Testis (tissue), 3 donors: ENCODE results near the gene TMEM38B. TPM values are rescaled to one million over a fixed set of nuclear protein-coding genes. Genes with fewer than 3 reads are reported as not detected.

ENCODE experiments used
- DNase-seq: peaks from one replicate; pipeline ENCODE4 v3.0.0-alpha.2; 2019
- H3K27ac ChIP-seq, 2 donors: fragments of 200-600 bp; sonication (generic); one replicate each; pipeline ENCODE4 v1.5.1; 2019
- H3K27me3 ChIP-seq: fragments of 200-600 bp; sonication (generic); one replicate; pipeline ENCODE4 v1.5.1; 2019
- H3K36me3 ChIP-seq: fragments of 200-600 bp; sonication (generic); one replicate; pipeline ENCODE4 v1.5.1; 2017; ENCODE audit warnings: low read depth; ENCODE audit errors: missing control alignments
- H3K4me1 ChIP-seq: fragments of 200-600 bp; sonication (generic); one replicate; pipeline ENCODE4 v1.5.1; 2019
- H3K4me3 ChIP-seq, 2 donors: fragments of 200-600 bp; sonication (generic); one replicate each; pipeline ENCODE4 v1.5.1; 2017 to 2019
- H3K9me3 ChIP-seq: fragments of 200-600 bp; sonication (generic); one replicate; pipeline ENCODE4 v1.5.1; 2017
- POLR2A ChIP-seq: fragments of 450-650 bp; IDR thresholded peaks from one replicate; pipeline ENCODE4 v1.6.1; 2017; ENCODE audit warnings: antibody characterized with exemption, mild to moderate bottlenecking, moderate library complexity
- WGBS, 2 donors: methylation state at CpG; one replicate each; pipeline ENCODE4 v1.1.5; 2018; 5-methylcytosine and 5-hydroxymethylcytosine counted together
- intact Hi-C: fragments of 100-400 bp; cut with DNase I; formaldehyde crosslinking; loops from one replicate; pipeline ENCODE4 v1.15.1; 2023; ENCODE audit warnings: low total_unique reads
- polyA plus RNA-seq: library from polyadenylated mRNA; stranded (reverse); fragments of 350-450 nt; fragmentation: Illumina TruSeq; extraction: RNeasy Lipid Tissue Mini Kit (QIAGEN cat#74804); gene quantifications from one replicate; pipeline ENCODE4 v1.2.3, GENCODE V29; 2014; ENCODE audit warnings: low read depth, low replicate concordance; ENCODE audit not compliant: insufficient read depth
- total RNA-seq, 2 donors: library from RNA; depleted of rRNA; stranded (reverse); fragments of >200 nt; gene quantifications; one replicate each; pipeline ENCODE4 v1.2.3, GENCODE V29; 2016
- TF ChIP-seq, protein P1 (sequence below), 3 experiments: fragments of 450-650 bp in 2 of 3; fragments of 200-600 bp in 1 of 3; sonication (generic) in 1 of 3; IDR thresholded peaks; one replicate each; pipeline ENCODE4 v1.5.1; 2016 to 2019; ENCODE audit warnings: antibody characterized with exemption in 3 of 3, mild to moderate bottlenecking in 2 of 3, moderate library complexity in 1 of 3

TMEM38B gene
- total and polyA plus RNA-seq, 3 donors from 2014 or later: 22.4 to 55.0 (median 29.9) TPM

GRCh38 chr9:105656131-105656921 lies 38.0 kb upstream of the TMEM38B start:
- WGBS, 2 donors: 1 to 2% methylated on average over 31 to 55 of the region's 75 CpGs
- DNase-seq: peak; percentile 32
- H3K27me3 ChIP-seq: no peaks in the 10 kb centered on the region
- intact Hi-C loops: no loop called here
- TF ChIP-seq, protein P1, sequence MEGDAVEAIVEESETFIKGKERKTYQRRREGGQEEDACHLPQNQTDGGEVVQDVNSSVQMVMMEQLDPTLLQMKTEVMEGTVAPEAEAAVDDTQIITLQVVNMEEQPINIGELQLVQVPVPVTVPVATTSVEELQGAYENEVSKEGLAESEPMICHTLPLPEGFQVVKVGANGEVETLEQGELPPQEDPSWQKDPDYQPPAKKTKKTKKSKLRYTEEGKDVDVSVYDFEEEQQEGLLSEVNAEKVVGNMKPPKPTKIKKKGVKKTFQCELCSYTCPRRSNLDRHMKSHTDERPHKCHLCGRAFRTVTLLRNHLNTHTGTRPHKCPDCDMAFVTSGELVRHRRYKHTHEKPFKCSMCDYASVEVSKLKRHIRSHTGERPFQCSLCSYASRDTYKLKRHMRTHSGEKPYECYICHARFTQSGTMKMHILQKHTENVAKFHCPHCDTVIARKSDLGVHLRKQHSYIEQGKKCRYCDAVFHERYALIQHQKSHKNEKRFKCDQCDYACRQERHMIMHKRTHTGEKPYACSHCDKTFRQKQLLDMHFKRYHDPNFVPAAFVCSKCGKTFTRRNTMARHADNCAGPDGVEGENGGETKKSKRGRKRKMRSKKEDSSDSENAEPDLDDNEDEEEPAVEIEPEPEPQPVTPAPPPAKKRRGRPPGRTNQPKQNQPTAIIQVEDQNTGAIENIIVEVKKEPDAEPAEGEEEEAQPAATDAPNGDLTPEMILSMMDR (IDR thresholded peaks at IDR 0.05): no peak
- TF ChIP-seq POLR2A: no peak
- H3K4me1 ChIP-seq: peaks cover 4% of the 10 kb centered on the region
- H3K4me3 ChIP-seq: peak overlapping the region; percentile 53 to 60
- no peaks in the 10 kb centered on the region for H3K36me3 ChIP-seq
- H3K9me3 ChIP-seq: no peaks in the 10 kb centered on the region
- H3K27ac ChIP-seq: no peak overlapping the region

DNA sequence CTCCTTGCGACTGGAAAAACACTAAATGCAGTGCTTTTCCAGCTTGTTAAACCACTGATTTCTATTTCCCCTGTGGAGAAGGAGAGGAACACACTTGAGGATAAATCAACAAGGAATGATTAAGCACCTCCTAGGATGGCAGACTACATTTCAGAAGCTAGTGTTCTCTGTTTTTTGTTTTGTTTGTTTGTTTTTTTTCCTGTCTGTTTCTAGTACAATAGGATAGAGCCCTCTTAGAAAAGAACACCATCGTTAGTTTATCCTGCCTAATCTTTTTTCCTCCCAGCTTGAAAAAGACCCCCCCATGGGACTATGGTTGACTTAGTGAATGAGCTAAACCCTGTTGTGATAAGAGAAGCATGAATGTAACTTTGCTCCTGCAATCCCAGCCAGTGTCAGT lies 36.0 kb upstream of the TMEM38B start:
- intact Hi-C loops: no loop called here
- no peak for TF ChIP-seq POLR2A
- TF ChIP-seq, protein P1 (IDR thresholded peaks at IDR 0.05): no peak
- Histone ChIP-seq H3K4me3 (no peak overlapping the region), H3K27me3 (no peaks in the 10 kb centered on the region), H3K27ac (no peak overlapping the region), H3K36me3 (no peaks in the 10 kb centered on the region), H3K4me1 (peaks cover 4% of the 10 kb centered on the region), H3K9me3 (no peaks in the 10 kb centered on the region)
- no peak for DNase-seq
- WGBS, 2 donors: 78 to 82% methylated on average over 2 of the region's 2 CpGs

DNA sequence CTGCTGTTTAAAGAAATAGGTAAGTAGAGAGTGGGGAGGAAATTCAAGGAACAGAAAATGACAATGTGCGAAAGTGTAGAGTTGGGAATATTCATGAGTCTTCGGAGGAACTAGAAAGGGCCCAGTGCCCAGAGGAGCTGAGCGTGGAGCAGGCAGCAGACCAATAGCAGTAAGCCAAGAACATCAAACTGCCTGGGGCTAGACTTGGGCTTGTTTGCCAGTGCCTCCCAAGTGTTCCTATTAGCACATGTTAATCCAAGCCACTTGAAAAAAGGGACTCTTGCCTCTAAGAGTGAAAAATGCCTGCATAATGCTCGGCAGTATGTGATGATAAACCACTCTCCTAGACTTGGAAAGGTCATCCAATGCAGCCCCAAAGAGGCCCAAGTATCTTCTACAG lies 33.3 kb upstream of the TMEM38B start:
- Histone ChIP-seq H3K27ac (no peak overlapping the region), H3K9me3 (no peaks in the 10 kb centered on the region), H3K4me1 (peaks cover 4% of the 10 kb centered on the region), H3K27me3 (no peaks in the 10 kb centered on the region), H3K4me3 (no peak overlapping the region), H3K36me3 (no peaks in the 10 kb centered on the region)
- WGBS, 2 donors: 91 to 92% methylated on average over 4 of the region's 4 CpGs
- TF ChIP-seq POLR2A: no peak
- TF ChIP-seq, protein P1 (IDR thresholded peaks at IDR 0.05): no peak
- intact Hi-C loops: no loop called here
- DNase-seq: no peak

DNA sequence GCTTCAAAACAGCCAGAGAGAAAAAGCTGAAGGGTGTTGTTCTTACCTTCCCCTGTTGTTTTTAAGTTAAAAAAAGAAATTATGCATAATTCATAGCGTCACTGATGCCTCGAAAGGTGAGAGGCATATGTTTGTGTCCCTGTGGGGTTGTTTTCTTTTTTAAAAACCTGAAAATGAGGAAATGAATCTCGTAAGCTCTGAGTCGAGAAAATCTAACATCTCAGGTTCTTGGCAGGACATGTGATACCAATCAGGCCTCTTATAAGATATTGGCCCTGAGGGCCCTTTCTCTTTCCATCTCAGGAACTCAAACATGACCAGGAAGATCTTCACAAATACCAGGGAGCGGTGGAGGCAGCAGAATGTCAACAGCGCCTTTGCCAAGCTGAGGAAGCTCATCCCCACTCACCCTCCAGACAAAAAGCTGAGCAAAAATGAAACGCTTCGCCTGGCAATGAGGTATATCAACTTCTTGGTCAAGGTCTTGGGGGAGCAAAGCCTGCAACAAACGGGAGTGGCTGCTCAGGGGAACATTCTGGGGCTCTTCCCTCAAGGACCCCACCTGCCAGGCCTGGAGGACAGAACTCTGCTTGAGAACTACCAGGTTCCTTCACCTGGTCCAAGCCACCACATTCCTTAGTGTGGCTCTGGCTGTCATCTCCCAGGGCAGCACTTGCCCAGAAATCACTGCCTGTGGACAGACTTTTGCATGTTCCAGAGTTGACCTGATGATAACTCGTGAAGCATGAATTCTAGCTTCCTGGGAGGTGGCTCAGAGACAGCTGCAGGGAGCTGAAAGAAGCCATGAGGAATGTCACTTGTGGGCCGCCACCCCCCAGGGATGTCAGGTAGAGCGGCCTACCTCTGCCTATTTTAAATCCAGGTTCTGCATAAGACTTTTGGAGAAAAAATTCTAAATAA lies 31.9 kb upstream of the TMEM38B start, which contains the start of gene TAL2:
TSS of gene TAL2 (plus strand) at position 274 of the 921 bp plus-strand sequence. CDS start at position 314, 40 bp downstream.
- no peak for DNase-seq
- H3K9me3 ChIP-seq: no peaks in the 10 kb centered on the region
- no peak within 1 kb of the TSS for H3K27ac ChIP-seq
- WGBS, 2 donors: 92% methylated on average over 12 of the region's 12 CpGs
- H3K27me3 ChIP-seq: no peaks in the 10 kb centered on the region
- no peaks in the 10 kb centered on the region for H3K36me3 ChIP-seq
- intact Hi-C loops: no loop called here
- H3K4me1 ChIP-seq: no peaks in the 10 kb centered on the region
- TF ChIP-seq, protein P1 (IDR thresholded peaks at IDR 0.05): no peak
- TF ChIP-seq POLR2A: no peak
- no peak within 1 kb of the TSS for H3K4me3 ChIP-seq
